Body of pancreas (tissue), 4 donors: ENCODE data around the gene EYA2.

Experiments used
- POLR2A ChIP-seq, 3 donors: fragments of 450-650 bp; IDR thresholded peaks; one replicate each; pipeline ENCODE4 v1.6.1; 2016; ENCODE audit warnings: antibody characterized with exemption in 3 of 3, mild to moderate bottlenecking in 2 of 3
- TF ChIP-seq, protein P1 (sequence below), 7 experiments: fragments of 450-650 bp in 4 of 7; fragments of 200-600 bp in 3 of 7; sonication (generic) in 3 of 7; IDR thresholded peaks; one replicate each; pipeline ENCODE4 v1.5.1; 2016 to 2019; ENCODE audit warnings: antibody characterized with exemption in 7 of 7

DNA sequence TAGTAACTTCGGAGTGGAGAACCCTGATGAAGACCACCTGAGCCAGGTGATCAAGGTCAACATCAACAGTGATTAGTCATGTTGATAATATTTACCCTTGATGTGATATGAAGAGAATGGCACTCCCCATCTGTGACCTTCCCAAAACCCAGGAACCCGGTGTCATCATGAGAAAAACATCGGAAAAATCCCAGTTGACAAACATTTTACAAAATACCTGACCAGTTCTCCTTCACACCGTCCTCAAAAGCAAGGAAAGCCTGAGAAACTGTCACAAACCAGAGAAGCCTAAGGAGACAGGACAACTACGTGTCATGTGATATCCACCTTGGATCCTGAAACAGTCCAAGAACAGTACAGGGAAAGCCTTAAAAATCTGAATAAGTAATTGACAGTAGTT is 264.5 kb downstream of the EYA2 start:
- no peak for TF ChIP-seq POLR2A (IDR thresholded peaks at IDR 0.05)
- TF ChIP-seq, protein P1, sequence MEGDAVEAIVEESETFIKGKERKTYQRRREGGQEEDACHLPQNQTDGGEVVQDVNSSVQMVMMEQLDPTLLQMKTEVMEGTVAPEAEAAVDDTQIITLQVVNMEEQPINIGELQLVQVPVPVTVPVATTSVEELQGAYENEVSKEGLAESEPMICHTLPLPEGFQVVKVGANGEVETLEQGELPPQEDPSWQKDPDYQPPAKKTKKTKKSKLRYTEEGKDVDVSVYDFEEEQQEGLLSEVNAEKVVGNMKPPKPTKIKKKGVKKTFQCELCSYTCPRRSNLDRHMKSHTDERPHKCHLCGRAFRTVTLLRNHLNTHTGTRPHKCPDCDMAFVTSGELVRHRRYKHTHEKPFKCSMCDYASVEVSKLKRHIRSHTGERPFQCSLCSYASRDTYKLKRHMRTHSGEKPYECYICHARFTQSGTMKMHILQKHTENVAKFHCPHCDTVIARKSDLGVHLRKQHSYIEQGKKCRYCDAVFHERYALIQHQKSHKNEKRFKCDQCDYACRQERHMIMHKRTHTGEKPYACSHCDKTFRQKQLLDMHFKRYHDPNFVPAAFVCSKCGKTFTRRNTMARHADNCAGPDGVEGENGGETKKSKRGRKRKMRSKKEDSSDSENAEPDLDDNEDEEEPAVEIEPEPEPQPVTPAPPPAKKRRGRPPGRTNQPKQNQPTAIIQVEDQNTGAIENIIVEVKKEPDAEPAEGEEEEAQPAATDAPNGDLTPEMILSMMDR (IDR thresholded peaks at IDR 0.05) = no peak
